Measurements from ENCODE around the gene RNF181.

GRCh38 chr2:85646166-85646565 lies 50.6 kb downstream of the RNF181 start:
- TF ChIP-seq EZH2 (IDR thresholded peaks at IDR 0.05; ENCODE audit: insufficient read depth, poor library complexity, severe bottlenecking): no peak
- no peak for TF ChIP-seq EZH2phosphoT487 (IDR thresholded peaks at IDR 0.05; ENCODE audit: insufficient read depth, low read depth)

Measured in GM23248 (cell line).